ENCODE results near the gene DNLZ.
"Not testable (repeated sequence)": the region's sequence is repeated elsewhere in the genome, so short reads cannot be mapped to it uniquely, and the experiment has no call there.

The DNLZ gene

DNA sequence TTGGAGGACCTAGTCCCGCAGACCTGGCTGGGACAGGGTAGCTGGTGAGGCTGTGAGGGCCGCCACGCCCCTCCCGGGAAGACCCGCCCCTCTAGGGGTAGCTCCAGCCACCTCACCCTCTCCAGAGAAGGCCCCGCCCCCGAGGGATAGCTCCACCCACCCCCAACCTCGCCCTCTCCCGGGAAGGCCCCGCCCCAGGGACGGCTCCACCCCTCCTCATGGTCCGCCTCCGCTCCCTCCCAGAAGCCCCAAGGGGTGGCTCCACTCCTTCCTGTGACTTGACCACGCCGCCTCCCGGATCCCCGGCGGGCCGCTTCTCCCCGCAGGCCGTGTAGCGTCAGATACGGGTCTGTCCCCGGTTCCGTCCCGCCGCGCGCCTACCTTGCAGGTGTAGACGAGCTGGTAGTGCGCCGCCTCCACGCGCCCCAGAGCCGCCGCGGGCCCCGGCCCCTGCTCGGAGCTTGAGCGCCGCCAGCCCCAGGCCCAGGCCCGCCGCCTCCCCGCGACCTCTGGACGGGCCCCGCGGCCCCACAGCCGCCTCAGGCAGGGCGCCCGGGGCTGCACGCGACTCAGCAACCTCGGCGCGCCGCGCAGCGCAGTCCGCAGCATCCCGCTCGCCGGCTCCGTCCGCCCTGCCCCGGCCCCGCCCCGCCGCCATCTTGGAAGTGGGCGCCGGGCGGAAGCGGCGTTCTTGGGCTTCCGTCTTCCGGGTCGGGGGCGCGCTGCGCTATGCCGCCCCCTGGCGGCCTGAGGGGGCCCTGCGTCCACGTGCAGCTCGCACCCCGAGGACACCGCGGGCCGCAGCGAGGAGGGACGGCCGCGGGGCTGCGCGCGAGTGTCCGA is at the start of gene DNLZ:
Gene DNLZ (minus strand): TSS at position 639 of the 843 bp plus-strand sequence. CDS start 30 bp downstream, at position 609.
- H3K27ac ChIP-seq = peak within 1 kb of the TSS; percentile 90

DNA sequence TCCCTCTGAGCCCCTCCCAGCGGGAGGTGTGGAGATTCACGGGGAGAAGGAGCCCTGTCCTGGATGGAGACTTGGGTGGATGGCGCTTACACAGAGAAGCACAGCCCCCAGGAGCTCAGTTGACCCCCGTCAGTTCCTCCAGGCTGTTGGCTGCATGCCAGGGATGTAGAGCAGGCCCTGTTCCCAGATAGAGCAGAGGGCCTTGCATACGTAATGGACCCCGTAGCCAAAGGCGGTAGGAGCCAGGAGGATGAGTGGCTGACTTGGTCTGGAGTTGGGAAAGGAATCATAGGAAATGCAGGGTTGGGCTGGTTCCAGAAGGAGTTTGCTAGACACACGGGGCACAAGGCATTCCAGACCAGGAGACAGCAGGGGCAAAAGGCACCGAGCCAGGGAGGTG is 49.4 kb upstream of the DNLZ start:
- no peak overlapping the region for H3K27ac ChIP-seq
- DNase-seq (ENCODE audit: low read depth, low spot score) = no peak

More for the DNA sequence above, at the start of gene DNLZ:
- peak; percentile 55 for DNase-seq (ENCODE audit: low read depth, low spot score)

DNA sequence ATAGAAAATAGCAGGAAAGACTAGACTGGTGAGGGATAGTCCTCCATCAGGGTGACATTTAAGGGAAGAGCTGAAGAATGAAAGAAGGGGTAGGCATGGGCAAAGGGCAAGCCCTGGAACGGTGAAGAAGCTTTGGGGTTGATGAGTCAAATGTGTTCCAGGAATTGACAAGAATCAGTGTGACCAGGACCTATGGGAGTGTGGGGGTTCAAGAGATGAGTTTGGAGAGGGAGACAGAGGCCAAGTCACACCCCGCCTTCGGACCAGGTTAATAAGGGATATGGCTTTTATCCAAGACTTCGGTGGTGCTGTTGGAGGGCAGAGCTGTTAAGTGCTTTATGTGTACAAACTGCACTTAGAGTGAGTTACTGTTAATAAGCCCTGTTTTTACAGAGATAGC is 47.8 kb upstream of the DNLZ start:
- DNase-seq (ENCODE audit: low read depth, low spot score) = no peak
- H3K27ac ChIP-seq = peak overlapping the region; percentile 59

DNA sequence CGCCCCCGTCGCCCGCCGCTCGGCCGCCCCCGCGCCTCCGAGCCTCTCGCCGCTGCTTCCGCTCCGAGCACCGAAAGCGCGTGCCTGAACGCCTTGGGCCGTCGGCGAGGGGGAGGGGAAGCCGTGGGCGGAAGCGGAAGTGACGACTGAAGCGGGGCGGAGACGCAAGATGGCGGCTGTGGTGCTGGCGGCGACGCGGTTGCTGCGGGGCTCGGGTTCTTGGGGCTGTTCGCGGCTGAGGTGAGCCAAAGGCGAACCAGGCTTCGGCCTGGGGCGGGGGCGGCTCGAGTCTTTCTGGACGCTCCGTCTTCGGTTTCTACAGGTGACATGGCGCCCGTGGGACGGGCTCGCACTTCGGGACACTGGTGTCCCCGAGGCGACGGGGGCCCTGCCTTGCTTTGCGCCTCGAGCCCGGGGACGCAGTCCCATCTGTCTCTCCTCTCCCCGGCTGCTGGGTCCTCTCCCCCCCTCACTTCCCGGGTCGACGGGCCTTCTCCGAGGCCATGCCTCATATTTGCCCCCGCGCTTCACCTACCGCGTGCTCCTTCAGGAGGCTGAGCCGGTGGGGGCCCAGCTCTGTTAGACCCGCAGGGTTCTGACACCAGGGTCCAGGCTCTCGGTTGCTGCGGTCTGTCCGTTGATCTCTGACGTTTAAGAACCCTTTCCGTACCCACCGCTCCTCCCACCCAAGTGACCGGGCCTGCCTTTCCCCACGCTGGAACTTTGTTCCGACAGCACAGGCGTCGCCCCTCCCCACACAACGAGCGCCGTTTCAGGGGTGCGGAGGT is 47.1 kb upstream of the DNLZ start, which contains the start of the genes ENTR1 and PMPCA:
Gene ENTR1 (minus strand): TSS at position 115 of the 788 bp plus-strand sequence. CDS start 217 bp downstream, outside the sequence.
Gene PMPCA (plus strand): TSS at position 159 of the 788 bp plus-strand sequence. CDS start 11 bp downstream, at position 170.
- H3K27ac ChIP-seq = peak within 1 kb of the TSS; percentile 59
- DNase-seq (ENCODE audit: low read depth, low spot score) = peak; percentile 22

DNA sequence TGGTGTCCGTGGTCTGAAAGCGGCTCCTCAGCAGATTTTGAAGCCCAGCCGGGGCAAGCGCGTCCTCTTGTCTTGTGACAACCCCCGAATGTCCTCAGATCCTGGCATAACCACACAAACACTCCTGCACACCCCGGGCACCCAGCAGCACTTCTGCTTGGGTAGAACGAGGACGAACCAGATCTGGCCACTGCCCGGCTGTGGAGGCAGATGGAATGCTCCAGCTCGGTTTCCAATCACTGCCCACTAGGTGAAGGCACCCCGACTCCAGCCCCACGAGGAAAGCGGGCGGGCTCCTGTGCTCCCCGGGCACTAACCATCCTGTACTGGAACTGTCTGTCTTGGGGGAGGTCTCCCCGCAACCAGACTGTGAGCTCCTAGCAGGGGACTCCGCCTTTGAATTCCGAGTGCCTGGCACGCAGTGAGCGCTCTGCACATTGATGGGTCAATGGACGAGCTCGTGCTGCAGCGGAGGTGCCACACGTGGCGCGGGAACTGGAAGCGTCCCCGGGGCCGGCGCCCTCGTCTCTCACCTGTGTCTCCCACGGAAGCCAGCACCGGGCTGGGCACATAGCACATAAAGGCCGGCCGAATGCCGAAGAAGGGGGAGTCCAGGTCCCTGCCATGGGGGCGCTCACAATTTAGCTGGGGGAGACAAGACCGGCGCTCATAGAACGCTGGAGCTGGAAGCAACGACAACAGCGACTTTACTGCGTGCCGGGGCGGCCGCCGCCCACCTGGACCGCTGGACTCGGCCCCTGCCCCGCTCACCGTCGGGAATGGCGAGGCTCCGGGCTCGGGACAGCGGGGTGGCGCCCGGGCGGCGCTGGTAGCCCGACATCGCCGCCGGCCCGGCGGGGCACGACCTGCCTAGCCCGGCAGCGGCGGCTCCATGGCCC is 46.3 kb upstream of the DNLZ start:
- no peak for DNase-seq (ENCODE audit: low read depth, low spot score)
- peak overlapping the region; percentile 59 for H3K27ac ChIP-seq

DNA sequence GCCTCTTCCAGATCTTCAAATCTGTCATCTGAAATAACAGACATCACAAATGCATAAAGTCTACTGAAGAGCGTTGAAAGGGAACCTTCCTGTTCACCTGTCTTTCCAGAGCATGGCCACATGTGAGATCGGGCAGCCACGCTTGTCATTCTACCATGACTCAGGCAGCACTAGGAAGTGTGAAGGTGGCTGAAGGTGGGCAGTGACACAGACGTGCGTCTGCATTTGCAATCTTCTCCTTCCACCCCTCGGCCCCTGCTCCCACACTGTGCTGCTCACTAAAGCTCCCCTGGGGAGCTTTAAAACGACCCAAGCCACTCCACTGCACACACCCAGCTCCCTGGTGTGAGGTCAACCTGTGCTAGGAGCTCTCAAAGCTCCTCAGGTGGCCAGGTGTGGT is 44.4 kb upstream of the DNLZ start:
- H3K27ac ChIP-seq = no peak overlapping the region
- no peak for DNase-seq (ENCODE audit: low read depth, low spot score)

DNA sequence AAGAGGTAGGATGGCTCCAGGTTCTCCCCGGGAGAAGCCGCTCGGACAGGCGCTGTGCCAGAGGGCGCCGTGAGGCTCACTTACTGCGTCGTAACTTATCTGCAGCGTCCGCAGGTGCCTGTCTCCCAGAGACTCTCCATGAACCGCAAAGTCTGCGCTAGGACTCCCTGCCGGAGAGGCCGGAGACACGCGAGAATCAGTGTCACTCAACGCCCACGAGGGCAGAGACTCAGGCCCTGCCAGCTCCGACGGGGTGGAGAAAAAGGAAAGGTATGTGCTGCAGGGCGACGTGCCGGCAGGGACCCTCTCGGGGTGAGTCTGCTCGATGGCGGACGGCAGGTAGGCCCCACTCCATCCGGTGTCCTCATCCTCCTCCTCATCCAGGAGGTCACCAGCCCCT is 43.5 kb upstream of the DNLZ start:
- DNase-seq (ENCODE audit: low read depth, low spot score); H3K27ac ChIP-seq: not testable (repeated sequence)

DNA sequence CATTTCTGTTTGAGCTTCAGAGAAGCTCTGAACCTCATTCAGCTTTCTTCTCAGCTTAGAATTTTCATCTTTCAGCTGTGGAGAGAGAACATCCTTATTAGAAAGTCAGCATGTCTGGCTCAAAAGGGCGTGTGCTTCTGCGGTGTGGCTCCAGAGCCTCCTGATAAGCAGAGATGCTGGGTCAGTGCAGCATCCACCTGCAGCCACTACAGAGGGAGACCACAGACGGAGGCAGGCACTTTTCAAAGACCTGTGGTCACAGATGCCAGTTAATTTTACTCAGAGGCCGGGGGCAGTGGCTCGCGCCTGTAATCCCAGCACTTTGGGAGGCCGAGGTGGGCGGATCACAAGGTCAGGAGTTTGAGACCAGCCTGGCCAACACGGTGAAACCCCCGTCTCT is 42.4 kb upstream of the DNLZ start:
- DNase-seq (ENCODE audit: low read depth, low spot score); H3K27ac ChIP-seq: not testable (repeated sequence)

DNA sequence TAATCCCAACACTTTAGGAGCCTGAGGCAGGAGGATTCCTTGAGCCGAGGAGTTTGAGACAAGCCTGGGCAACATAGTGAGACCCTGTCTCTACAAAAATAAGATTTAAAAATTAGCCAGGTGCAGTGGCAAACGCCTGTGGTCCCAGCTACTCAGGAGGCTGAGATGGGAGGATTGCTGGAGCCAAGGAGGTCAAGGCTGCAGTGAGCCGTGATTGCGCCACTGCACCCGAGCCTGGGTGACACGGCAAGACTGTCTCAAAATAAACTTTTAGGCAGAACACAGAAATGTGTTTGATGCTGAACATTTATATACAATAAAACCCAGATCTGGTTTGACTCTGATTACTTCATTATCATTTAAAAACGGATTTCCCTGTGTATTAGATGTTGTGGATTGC is 41.9 kb upstream of the DNLZ start:
- H3K27ac ChIP-seq = no peak overlapping the region

DNA sequence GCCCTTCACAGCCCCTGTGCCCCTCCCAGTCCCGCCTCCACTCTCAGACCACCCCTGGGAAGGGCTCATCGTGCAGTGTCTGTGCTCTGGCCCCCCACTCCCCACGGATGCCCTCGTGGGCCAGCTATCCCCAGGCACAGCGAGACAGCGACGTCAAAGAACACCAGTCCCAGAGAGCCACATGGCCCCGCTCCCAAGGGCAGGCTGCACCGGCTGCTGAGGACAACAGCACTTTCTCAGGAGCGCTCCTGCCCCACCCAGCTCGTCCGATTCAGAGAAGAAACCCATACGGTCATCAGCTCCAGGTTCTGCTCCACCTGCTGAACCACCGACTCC is 41.2 kb upstream of the DNLZ start:
- H3K27ac ChIP-seq = no peak overlapping the region
- DNase-seq (ENCODE audit: low read depth, low spot score) = no peak

More for the DNA sequence above, 41.9 kb upstream of the DNLZ start:
- DNase-seq (ENCODE audit: low read depth, low spot score) = no peak

DNA sequence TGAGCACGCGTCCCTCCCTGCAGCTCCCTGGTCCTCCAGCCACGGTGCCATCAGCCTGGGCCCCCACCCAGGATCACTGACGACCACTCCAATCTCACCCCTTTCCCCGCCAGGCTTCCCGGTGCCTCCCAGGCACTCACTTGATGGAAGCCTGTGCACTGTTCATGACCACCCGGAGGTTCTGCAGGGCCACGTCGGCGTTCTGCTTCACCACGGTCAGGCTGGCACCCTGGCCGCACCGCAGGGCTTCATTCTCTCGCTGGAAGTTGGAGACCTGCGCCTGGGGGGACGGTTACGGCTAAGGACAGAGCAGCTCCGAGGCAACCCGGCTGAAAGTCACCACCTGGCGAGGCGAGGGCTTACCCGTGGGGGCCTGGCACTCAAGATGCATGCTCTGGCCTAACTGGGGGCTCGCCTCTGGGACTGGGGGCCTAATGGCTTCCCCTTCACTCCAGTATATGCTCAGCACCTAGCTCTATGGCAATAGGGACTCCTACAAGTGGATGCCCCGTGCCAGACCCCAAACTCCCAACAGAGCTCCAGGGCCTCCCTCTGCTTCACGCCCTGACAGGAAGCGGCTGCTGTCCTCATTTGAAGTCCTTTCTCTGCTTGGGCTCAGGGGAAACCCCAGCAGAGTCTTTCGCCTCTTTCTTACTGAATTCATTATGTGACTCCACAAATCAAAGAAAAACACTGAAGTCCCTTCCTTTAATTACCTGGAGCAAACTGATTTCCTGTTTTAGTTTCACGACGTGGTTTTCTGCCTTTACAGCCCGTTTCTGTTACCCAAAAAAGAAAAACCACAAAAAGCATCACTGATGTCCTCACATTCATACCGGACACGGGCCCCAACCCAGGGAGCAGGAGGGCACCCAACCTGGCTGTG is 40.6 kb upstream of the DNLZ start:
- H3K27ac ChIP-seq = no peak overlapping the region
- DNase-seq (ENCODE audit: low read depth, low spot score) = no peak

DNA sequence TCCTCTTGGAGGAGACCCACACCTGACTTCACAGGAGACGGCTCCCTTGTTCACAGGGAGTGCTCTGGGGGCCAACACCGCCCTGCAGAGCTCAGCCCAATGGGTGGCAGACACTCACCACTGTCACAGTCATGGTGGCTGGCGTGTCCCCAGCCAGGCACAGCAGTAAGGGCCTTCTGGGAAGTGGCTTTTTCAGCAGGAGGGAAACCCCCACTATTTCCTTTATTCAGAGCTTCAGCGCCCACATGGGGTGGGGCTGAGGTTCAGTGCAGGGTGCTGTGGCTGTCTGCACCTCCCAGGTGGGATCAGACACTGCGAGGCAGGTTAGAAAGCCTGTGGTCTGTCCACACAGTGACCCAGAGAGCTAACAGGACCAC is 40.0 kb upstream of the DNLZ start:
- no peak overlapping the region for H3K27ac ChIP-seq
- no peak for DNase-seq (ENCODE audit: low read depth, low spot score)

DNA sequence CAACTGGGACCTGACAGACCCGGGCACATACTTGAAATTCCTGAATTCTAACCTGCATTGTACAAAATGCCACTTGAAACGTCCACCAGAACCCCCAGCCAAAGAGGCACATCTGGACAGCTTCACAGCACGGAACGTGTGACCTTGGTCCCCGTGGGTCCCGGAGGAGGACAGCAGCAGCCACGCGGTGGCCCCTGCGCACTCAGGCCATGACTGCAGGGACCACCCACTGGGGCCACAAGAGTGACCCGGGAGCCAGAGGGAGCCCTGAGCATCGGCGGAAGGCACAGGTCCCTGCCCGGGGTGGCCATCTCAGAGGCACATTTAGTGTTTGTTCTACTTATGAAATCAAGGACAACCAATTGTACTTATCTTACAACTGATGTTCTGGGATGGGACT is 38.5 kb upstream of the DNLZ start:
- no peak for DNase-seq (ENCODE audit: low read depth, low spot score)
- H3K27ac ChIP-seq = no peak overlapping the region

DNA sequence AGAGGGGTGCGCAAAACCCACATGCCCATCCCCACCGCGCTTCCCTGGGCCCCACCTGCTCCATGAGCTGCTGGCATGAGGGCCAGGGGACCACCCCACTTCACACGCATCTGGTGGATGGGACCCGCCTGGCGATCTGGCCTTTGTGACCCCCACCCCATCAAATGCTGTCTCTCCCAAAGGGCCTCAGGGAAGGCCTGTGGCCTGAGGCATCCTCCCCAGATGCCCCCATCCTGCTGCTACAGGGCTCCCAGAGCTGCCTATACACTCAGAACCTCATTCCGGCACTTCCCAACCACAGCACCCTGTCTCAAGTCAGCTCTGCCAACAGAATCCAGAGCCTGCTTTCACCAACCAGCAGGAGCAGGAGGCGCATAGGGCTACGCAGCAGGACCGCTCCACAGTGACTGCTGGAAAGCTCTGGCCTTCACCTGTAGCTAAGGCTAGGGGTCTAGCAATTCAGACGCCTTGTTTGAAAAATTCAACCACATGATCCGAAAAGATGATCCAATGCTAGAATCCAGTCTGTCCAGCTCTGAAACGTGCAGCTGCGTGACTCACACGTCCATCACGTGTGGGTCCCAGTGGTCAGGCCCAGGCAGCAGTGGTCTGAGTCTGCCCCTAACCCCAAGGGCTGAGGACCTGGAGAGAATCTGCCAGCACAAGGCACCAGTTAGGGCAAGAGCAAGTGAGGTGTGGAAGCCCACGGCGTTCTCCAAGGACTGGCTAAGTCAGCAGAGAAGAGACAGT is 37.8 kb upstream of the DNLZ start:
- no peak overlapping the region for H3K27ac ChIP-seq
- DNase-seq (ENCODE audit: low read depth, low spot score) = no peak

DNA sequence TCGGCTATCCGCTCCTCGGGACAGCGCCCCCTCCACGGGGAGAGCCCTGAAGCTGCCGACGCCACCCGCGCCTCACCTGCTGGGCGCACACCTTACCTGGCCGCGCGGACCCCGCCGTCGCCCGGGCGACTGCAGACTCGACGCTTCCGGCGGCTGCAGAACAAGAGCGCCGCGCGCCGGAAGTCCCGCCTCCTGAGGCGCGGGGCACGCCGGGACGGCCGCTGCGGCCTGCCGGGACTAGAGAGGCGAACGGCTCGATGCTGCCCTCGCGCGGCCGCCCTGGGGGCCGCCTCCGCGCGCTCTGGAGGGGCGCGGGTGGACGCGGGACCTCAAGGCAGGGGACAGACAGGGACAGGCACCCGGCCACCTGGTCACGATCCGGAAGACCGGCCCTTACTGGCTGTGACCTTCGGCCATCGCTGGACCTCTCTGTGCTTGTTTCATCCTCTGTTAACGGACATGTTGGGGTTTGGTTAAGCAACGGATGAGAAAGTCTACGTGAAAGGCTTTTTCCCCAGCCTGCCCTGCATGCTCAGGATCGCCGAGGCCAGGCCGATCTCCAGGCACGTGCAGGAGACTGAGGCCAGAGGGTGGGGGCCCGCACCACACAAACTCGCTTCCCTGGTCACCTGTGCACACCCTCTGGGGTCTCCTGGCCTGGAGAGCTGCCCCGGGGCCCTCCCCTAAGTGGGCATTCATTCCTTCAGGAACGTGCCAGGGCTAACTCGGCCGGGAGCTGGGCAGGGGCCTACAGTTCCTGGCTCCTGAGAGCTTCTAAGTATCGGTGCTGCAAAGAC is 36.7 kb upstream of the DNLZ start, which contains the start of gene SNAPC4:
Gene SNAPC4 (minus strand): TSS at position 133 of the 797 bp plus-strand sequence. CDS start 1,742 bp downstream, outside the sequence.
- H3K27ac ChIP-seq = peak within 1 kb of the TSS; percentile 26

DNA sequence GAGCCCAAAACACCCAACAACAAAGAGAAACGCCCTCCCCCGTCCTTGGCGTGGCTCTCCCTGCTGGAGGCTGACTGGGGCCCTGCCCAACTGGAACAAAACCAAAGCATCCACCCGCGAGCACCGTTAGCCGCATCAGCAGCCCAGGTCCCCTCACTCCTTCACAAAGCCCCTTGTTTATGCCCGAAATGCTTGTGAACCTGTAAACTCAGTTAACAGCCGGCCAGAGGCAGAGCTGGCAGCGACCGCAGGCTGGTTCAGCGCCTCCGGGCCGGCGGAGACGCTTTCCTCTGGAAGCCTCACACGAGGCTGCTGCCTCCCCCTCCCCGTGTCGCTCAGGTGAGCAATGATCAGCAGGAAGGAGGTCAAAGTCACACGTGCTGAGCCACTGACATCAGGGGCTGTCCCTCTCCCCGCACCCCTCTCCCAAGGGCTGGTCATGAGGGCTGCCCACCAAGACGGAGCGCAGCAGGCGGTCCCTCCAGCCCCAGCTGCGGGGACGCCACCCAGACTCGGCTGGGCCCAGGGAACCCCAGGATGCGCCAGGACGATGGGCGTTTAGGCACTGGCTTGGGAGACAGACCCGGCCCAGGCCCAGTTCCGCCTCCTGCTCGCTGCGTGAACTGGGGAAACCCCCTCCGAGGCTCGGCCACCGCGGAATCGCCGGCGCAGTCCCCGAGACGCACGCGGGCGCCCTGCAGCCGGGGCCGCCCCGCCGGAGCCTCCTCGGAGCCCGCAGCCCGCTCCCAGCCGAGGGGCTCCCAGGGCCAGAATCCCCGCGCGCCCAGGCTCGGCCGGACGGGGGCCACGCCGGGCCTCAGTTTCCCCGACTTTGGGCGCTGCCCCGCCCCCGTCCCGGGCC is 35.9 kb upstream of the DNLZ start:
- DNase-seq (ENCODE audit: low read depth, low spot score) = no peak

More for the DNA sequence above, 36.7 kb upstream of the DNLZ start, which contains the start of gene SNAPC4:
- DNase-seq (ENCODE audit: low read depth, low spot score) = peak; percentile 36

DNA sequence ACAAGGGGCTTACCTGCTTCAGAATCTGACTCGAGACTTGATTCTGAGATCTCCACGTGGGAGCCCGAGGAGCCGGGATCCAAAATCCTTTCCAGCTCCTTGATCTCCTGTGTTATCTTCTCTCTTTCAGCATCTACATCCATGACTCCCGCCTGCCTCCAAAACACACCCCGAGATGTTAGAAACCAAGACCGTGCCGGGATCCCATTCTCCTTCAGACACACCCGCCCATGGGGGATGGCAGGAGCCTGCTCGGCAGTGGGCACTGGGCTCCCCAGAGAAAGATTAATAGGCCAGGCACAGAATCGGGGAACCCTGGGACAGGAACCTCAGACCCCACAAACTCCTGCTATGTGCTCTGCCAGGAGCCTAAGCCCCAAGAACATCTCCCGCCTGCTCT is 34.7 kb upstream of the DNLZ start:
- H3K27ac ChIP-seq = no peak overlapping the region
- no peak for DNase-seq (ENCODE audit: low read depth, low spot score)

More for the DNA sequence above, 35.9 kb upstream of the DNLZ start:
- peak overlapping the region; percentile 26 for H3K27ac ChIP-seq

All from epithelial cell of prostate (primary cell).